GM13976 (cell line): Measurements from ENCODE around the gene FRMD4A.
"Not testable (repeated sequence)": the region's sequence is repeated elsewhere in the genome, so short reads cannot be mapped to it uniquely, and the experiment has no call there.

Experiments
- DNase-seq: peaks from one replicate; pipeline ENCODE4 v3.0.0; 2012; ENCODE audit warnings: low spot score
- in situ Hi-C: fragments of 300-500 bp; cut with MboI; formaldehyde crosslinking; loops from one replicate; pipeline ENCODE4 v1.12.0; 2022; ENCODE audit warnings: low sequenced_read_pairs, mixed read lengths, inconsistent platforms; ENCODE audit not compliant: unreplicated experiment
- TF ChIP-seq, protein P1 (sequence below): IDR thresholded peaks from 2 replicates; pipeline ENCODE4 v1.5.1; 2012; ENCODE audit warnings: borderline replicate concordance, mild to moderate bottlenecking; ENCODE audit not compliant: insufficient read depth; ENCODE audit errors: extremely low read depth, missing control alignments, control extremely low read depth

Gene FRMD4A

GRCh38 chr10:13831711-13832141, 499.0 kb downstream of the FRMD4A start:
- in situ Hi-C loops, result no loop called here
- peak; percentile 68 for DNase-seq
- TF ChIP-seq, protein P1, sequence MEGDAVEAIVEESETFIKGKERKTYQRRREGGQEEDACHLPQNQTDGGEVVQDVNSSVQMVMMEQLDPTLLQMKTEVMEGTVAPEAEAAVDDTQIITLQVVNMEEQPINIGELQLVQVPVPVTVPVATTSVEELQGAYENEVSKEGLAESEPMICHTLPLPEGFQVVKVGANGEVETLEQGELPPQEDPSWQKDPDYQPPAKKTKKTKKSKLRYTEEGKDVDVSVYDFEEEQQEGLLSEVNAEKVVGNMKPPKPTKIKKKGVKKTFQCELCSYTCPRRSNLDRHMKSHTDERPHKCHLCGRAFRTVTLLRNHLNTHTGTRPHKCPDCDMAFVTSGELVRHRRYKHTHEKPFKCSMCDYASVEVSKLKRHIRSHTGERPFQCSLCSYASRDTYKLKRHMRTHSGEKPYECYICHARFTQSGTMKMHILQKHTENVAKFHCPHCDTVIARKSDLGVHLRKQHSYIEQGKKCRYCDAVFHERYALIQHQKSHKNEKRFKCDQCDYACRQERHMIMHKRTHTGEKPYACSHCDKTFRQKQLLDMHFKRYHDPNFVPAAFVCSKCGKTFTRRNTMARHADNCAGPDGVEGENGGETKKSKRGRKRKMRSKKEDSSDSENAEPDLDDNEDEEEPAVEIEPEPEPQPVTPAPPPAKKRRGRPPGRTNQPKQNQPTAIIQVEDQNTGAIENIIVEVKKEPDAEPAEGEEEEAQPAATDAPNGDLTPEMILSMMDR, result no peak

DNA sequence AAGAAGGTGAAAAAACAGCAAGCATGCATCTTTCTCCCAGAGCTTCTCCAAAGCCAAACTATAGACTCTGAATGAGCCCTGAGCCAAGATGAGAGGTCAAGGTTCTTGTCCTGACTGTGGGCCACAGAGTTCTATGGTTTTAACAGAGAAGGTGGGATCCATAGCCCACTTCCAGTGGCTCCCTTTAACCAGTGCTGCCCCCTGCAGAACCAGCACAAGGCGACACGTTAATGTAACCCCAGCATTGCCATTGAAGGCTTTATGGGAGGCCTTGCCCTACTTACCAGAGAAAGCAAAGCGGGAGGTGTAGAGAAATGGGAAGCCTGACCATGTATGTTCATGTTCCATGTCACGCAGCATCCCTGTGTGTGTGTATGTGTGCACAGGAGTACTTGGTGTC, 500.3 kb downstream of the FRMD4A start:
- in situ Hi-C loops, result no loop called here
- TF ChIP-seq, protein P1, result no peak

GRCh38 chr10:13829790-13830189, 500.9 kb downstream of the FRMD4A start:
- in situ Hi-C loops, result no loop called here
- no peak for DNase-seq
- TF ChIP-seq, protein P1, result no peak

More for the DNA sequence above, 500.3 kb downstream of the FRMD4A start:
- DNase-seq, result no peak

DNA sequence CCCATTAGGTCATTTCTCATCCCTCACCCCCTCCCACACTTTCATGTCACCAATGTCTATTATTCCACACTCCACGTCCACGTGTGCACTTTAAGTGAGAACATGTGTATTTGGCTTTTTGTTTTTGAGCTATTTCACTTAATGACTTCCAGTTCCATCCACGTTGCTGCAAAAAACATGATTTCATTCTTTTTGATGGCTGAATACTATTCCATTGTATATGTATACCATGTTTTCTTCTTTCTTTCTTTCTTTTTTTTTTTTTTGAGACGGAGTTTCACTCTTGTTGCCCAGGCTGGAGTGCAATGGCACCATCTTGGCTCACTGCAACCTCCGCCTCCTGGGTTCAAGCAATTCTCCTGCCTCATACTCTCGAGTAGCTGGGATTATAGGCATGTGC, 502.4 kb downstream of the FRMD4A start:
- in situ Hi-C loops, DNase-seq: not testable (repeated sequence)

DNA sequence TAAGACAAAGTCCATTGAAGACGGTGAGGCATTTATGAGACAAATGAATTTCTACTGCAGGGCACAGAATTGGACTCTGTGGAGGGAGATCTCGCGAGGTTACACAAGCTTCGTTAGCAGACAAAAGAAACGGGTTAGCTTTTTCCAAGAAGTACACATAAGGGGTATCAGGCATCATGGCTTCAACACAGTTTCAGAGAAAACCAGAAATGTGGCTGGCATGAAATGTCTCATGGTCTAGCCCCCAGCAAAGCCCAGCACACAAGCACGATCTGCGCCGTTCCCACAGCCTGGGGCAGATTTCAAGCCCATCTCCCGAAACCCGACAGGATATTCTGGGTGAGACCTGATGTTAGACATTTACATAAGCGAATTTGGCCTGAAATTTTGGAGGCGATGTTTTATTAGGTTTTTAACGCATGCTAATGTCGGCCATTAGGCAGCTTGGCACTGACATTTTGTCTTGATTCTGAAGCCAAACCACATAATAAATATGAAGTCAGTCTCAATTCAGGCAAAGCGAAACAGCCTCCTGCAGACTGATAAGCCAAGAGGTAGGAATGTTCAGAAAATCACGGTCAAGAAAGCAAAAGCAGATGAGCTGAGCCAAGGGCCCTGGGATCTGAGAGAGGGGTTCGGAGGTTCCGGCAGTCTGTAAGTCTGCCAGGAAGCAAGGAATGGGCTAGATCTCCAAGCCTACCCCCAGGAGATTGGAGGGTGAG, 503.5 kb downstream of the FRMD4A start:
- DNase-seq, result no peak
- in situ Hi-C loops, result no loop called here
- TF ChIP-seq, protein P1, result no peak

GRCh38 chr10:13823709-13824405, 506.9 kb downstream of the FRMD4A start:
- no peak for DNase-seq
- in situ Hi-C loops, result no loop called here
- TF ChIP-seq, protein P1, result no peak

- TF ChIP-seq, protein P1, result no peak
- in situ Hi-C loops, result no loop called here
- DNase-seq, result no peak
These were observed 507.5 kb downstream of the FRMD4A start for GRCh38 chr10:13823096-13823708.
